ES-I3 (cell line): ENCODE results near the gene WNT3A.
A peak's percentile ranks its signal among the peaks of the same experiment; 100 is the strongest.

Experiments used
- H3K36me3 ChIP-seq: 2 replicates; pipeline ENCODE4 v1.6.1; 2013; ENCODE audit warnings: mild to moderate bottlenecking, low read length, control low read depth, moderate library complexity; ENCODE audit not compliant: insufficient read depth
- H3K4me1 ChIP-seq: 2 replicates; pipeline ENCODE4 v1.6.1; 2013; ENCODE audit warnings: mild to moderate bottlenecking, control low read depth, low read length; ENCODE audit not compliant: insufficient read depth
- H3K9ac ChIP-seq: 2 replicates; pipeline ENCODE4 v1.6.1; 2013; ENCODE audit warnings: low read depth, mild to moderate bottlenecking, low read length, moderate library complexity
- H3K9me3 ChIP-seq: 2 replicates; pipeline ENCODE4 v1.6.1; 2013; ENCODE audit warnings: mild to moderate bottlenecking, low read length, moderate library complexity; ENCODE audit not compliant: control insufficient read depth, insufficient read depth

The WNT3A gene

GRCh38 chr1:228077565-228078330 lies 71.0 kb downstream of the WNT3A start:
- no peaks in the 10 kb centered on the region for H3K36me3 ChIP-seq
- H3K9me3 ChIP-seq: no peaks in the 10 kb centered on the region
- H3K4me1 ChIP-seq: no peaks in the 10 kb centered on the region
- H3K9ac ChIP-seq: no peak overlapping the region

- no peaks in the 10 kb centered on the region for H3K36me3 ChIP-seq
- H3K9ac ChIP-seq: no peak overlapping the region
- no peaks in the 10 kb centered on the region for H3K4me1 ChIP-seq
- no peaks in the 10 kb centered on the region for H3K9me3 ChIP-seq
Measured at GRCh38 chr1:228079013-228079412, 72.2 kb downstream of the WNT3A start.

GRCh38 chr1:228079601-228080263 lies 72.9 kb downstream of the WNT3A start:
- no peaks in the 10 kb centered on the region for H3K9me3 ChIP-seq
- no peaks in the 10 kb centered on the region for H3K36me3 ChIP-seq
- peaks cover 7% of the 10 kb centered on the region; the same call in 1 of the 2 replicates for H3K4me1 ChIP-seq
- H3K9ac ChIP-seq: no peak overlapping the region

- Histone ChIP-seq H3K36me3 (no peaks in the 10 kb centered on the region), H3K9me3 (no peaks in the 10 kb centered on the region), H3K4me1 (peaks cover 18% of the 10 kb centered on the region), H3K9ac (peak overlapping the region; percentile 84; the same call in 1 of the 2 replicates)
Measured at GRCh38 chr1:228081144-228081543, 74.3 kb downstream of the WNT3A start.

- Histone ChIP-seq H3K36me3 (no peaks in the 10 kb centered on the region), H3K9ac (peak overlapping the region; percentile 84; the same call in 1 of the 2 replicates), H3K4me1 (peaks cover 18% of the 10 kb centered on the region), H3K9me3 (no peaks in the 10 kb centered on the region)
Measured at GRCh38 chr1:228081578-228082213, 74.9 kb downstream of the WNT3A start.

GRCh38 chr1:228082214-228082917 lies 75.6 kb downstream of the WNT3A start, which contains the start of gene ARF1:
Gene ARF1 (plus strand): TSS chr1:228082708. CDS start chr1:228097115, 14,407 bp downstream.
- Histone ChIP-seq H3K9me3 (no peaks in the 10 kb centered on the region), H3K4me1 (peaks cover 20% of the 10 kb centered on the region), H3K9ac (peak within 1 kb of the TSS; percentile 96), H3K36me3 (no peaks in the 10 kb centered on the region)

- Histone ChIP-seq H3K36me3 (no peaks in the 10 kb centered on the region), H3K9me3 (no peaks in the 10 kb centered on the region), H3K9ac (peak overlapping the region; percentile 96), H3K4me1 (peaks cover 28% of the 10 kb centered on the region)
Measured at GRCh38 chr1:228082918-228083870, 76.4 kb downstream of the WNT3A start.

- Histone ChIP-seq H3K9ac (peak overlapping the region; percentile 96), H3K4me1 (peaks cover 28% of the 10 kb centered on the region), H3K9me3 (no peaks in the 10 kb centered on the region), H3K36me3 (no peaks in the 10 kb centered on the region; the same call in 1 of the 2 replicates)
Measured at GRCh38 chr1:228083871-228084278, 77.1 kb downstream of the WNT3A start.

GRCh38 chr1:228084325-228084724 lies 77.5 kb downstream of the WNT3A start:
- no peaks in the 10 kb centered on the region; the same call in 1 of the 2 replicates for H3K36me3 ChIP-seq
- peak overlapping the region; percentile 96 for H3K9ac ChIP-seq
- peaks cover 31% of the 10 kb centered on the region for H3K4me1 ChIP-seq
- no peaks in the 10 kb centered on the region for H3K9me3 ChIP-seq

GRCh38 chr1:228084797-228085196 lies 78.0 kb downstream of the WNT3A start:
- Histone ChIP-seq H3K9ac (peak overlapping the region; percentile 96; the same call in 1 of the 2 replicates), H3K4me1 (peaks cover 33% of the 10 kb centered on the region), H3K9me3 (no peaks in the 10 kb centered on the region), H3K36me3 (no peaks in the 10 kb centered on the region; the same call in 1 of the 2 replicates)

- Histone ChIP-seq H3K9ac (no peak overlapping the region), H3K9me3 (no peaks in the 10 kb centered on the region), H3K36me3 (no peaks in the 10 kb centered on the region; the same call in 1 of the 2 replicates), H3K4me1 (peaks cover 33% of the 10 kb centered on the region)
Measured at GRCh38 chr1:228085287-228085951, 78.6 kb downstream of the WNT3A start.

GRCh38 chr1:228087771-228088251 lies 81.0 kb downstream of the WNT3A start:
- H3K36me3 ChIP-seq: no peaks in the 10 kb centered on the region; the same call in 1 of the 2 replicates
- H3K4me1 ChIP-seq: peaks cover 33% of the 10 kb centered on the region
- H3K9ac ChIP-seq: no peak overlapping the region
- H3K9me3 ChIP-seq: no peaks in the 10 kb centered on the region
